WTC11 (cell line): ENCODE data around the gene HPCA. TPM values are rescaled to one million over a fixed set of nuclear protein-coding genes. Genes with fewer than 3 reads are reported as not detected.

Source experiments
- ATAC-seq: fragments of 200-7000 bp; cut with Tn5 transposase; 2 replicates; pipeline ENCODE4 v1.10.0; 2021; ENCODE audit warnings: mild to moderate bottlenecking, moderate library complexity
- CTCF ChIA-PET: fragments of 300-600 bp; sonication (Branson Sonifier 250); formaldehyde crosslinking; loops from one replicate; lab custom pipeline; 2021; ENCODE audit warnings: antibody characterized with exemption; lab: Charles Lee
- POLR2A ChIA-PET: fragments of 350-600 bp; sonication (Branson Sonifier 250); formaldehyde crosslinking; loops from one replicate; lab custom pipeline; 2021; ENCODE audit warnings: antibody characterized with exemption; lab: Charles Lee
- DNase-seq: peaks from one replicate; pipeline ENCODE4 v3.0.0; 2021; ENCODE audit warnings: low spot score
- H3K27ac Mint-ChIP-seq: 2 replicates; pipeline ENCODE4 v1.8.0; 2021; ENCODE audit warnings: mixed read lengths
- H3K27me3 Mint-ChIP-seq: 2 replicates; pipeline ENCODE4 v1.8.0; 2021; ENCODE audit warnings: low read depth, mild to moderate bottlenecking, moderate library complexity, mixed read lengths
- H3K36me3 Mint-ChIP-seq: 2 replicates; pipeline ENCODE4 v1.8.0; 2021; ENCODE audit warnings: mixed read lengths
- H3K4me1 Mint-ChIP-seq: 2 replicates; pipeline ENCODE4 v1.8.0; 2022; ENCODE audit warnings: mixed read lengths
- H3K4me3 Mint-ChIP-seq: 2 replicates; pipeline ENCODE4 v1.8.0; 2021; ENCODE audit warnings: mild to moderate bottlenecking, moderate library complexity, mixed read lengths
- H3K9me3 Mint-ChIP-seq: 2 replicates; pipeline ENCODE4 v1.8.0; 2021; ENCODE audit warnings: mixed read lengths
- ATF2 ChIP-seq: sonication (generic); formaldehyde crosslinking; IDR thresholded peaks from 2 replicates; pipeline ENCODE4 v1.8.1; 2022; ENCODE audit warnings: low read depth, missing genetic modification reagents, borderline replicate concordance
- CDX4 ChIP-seq: fragments of 250-450 bp; sonication (Bioruptor Pico); IDR thresholded peaks from 2 replicates; pipeline ENCODE4 v1.9.0; 2021; ENCODE audit warnings: moderate library complexity, mild to moderate bottlenecking, inconsistent platforms, borderline replicate concordance
- E2F4 ChIP-seq: sonication (generic); formaldehyde crosslinking; IDR thresholded peaks from 2 replicates; pipeline ENCODE4 v1.8.1; 2022; ENCODE audit warnings: low read depth, mild to moderate bottlenecking, moderate library complexity, missing genetic modification reagents, borderline replicate concordance
- ESRRA ChIP-seq: sonication (generic); formaldehyde crosslinking; IDR thresholded peaks from 2 replicates; pipeline ENCODE4 v1.8.1; 2022; ENCODE audit warnings: mild to moderate bottlenecking, missing genetic modification reagents, borderline replicate concordance
- FOXJ3 ChIP-seq: sonication (generic); formaldehyde crosslinking; IDR thresholded peaks from 2 replicates; pipeline ENCODE4 v1.9.0; 2021; ENCODE audit warnings: missing genetic modification reagents, mild to moderate bottlenecking, borderline replicate concordance
- FOXK1 ChIP-seq: sonication (generic); formaldehyde crosslinking; IDR thresholded peaks from 2 replicates; pipeline ENCODE4 v1.8.0; 2022; ENCODE audit warnings: mild to moderate bottlenecking, moderate library complexity, missing genetic modification reagents
- GTF2I ChIP-seq: fragments of 250-450 bp; sonication (Bioruptor Pico); conservative IDR thresholded peaks from 2 replicates; pipeline ENCODE4 v1.4.0; 2021; ENCODE audit warnings: mild to moderate bottlenecking
- JAZF1 ChIP-seq: fragments of 250-450 bp; sonication (Bioruptor Pico); IDR thresholded peaks from 2 replicates; pipeline ENCODE4 v1.9.0; 2021; ENCODE audit warnings: moderate library complexity, mild to moderate bottlenecking, inconsistent platforms
- JUN ChIP-seq: sonication (generic); formaldehyde crosslinking; IDR thresholded peaks from 2 replicates; pipeline ENCODE4 v1.8.0; 2023; ENCODE audit warnings: mild to moderate bottlenecking, missing genetic modification reagents
- SMAD3 ChIP-seq: sonication (generic); formaldehyde crosslinking; IDR thresholded peaks from 2 replicates; pipeline ENCODE4 v1.8.0; 2022; ENCODE audit warnings: missing genetic modification reagents, mild to moderate bottlenecking, borderline replicate concordance
- SMAD4 ChIP-seq: sonication (generic); formaldehyde crosslinking; IDR thresholded peaks from 2 replicates; pipeline ENCODE4 v1.8.0; 2022; ENCODE audit warnings: mild to moderate bottlenecking, missing genetic modification reagents
- SOX15 ChIP-seq: fragments of 250-450 bp; sonication (Bioruptor Pico); IDR thresholded peaks from 2 replicates; pipeline ENCODE4 v1.9.0; 2021; ENCODE audit warnings: mild to moderate bottlenecking
- ZNF232 ChIP-seq: sonication (generic); formaldehyde crosslinking; IDR thresholded peaks from 2 replicates; pipeline ENCODE4 v1.8.0; 2022; ENCODE audit warnings: mild to moderate bottlenecking, missing genetic modification reagents
- ZNF317 ChIP-seq: sonication (generic); formaldehyde crosslinking; IDR thresholded peaks from 2 replicates; pipeline ENCODE4 v1.8.1; 2023; ENCODE audit warnings: low read depth, mild to moderate bottlenecking, moderate library complexity, missing genetic modification reagents, borderline replicate concordance
- total RNA-seq: library from RNA; stranded (reverse); gene quantifications from 3 replicates; pipeline ENCODE4 v1.2.3, GENCODE V29; 2021
- TF ChIP-seq, protein P1 (sequence below): fragments of 250-450 bp; sonication (Bioruptor Pico); IDR thresholded peaks from 2 replicates; pipeline ENCODE4 v1.9.0; 2021; ENCODE audit warnings: mild to moderate bottlenecking, borderline replicate concordance
- TF ChIP-seq, protein P2 (sequence below): sonication (generic); formaldehyde crosslinking; IDR thresholded peaks from 2 replicates; pipeline ENCODE4 v1.8.1; 2023; ENCODE audit warnings: mild to moderate bottlenecking, missing genetic modification reagents, borderline replicate concordance

HPCA gene
- total RNA-seq, 1 experiment from 2014 or later, result 1.9 TPM

GRCh38 chr1:32926562-32926961 is 40.3 kb downstream of the HPCA start (continued):
- TF ChIP-seq, protein P1, sequence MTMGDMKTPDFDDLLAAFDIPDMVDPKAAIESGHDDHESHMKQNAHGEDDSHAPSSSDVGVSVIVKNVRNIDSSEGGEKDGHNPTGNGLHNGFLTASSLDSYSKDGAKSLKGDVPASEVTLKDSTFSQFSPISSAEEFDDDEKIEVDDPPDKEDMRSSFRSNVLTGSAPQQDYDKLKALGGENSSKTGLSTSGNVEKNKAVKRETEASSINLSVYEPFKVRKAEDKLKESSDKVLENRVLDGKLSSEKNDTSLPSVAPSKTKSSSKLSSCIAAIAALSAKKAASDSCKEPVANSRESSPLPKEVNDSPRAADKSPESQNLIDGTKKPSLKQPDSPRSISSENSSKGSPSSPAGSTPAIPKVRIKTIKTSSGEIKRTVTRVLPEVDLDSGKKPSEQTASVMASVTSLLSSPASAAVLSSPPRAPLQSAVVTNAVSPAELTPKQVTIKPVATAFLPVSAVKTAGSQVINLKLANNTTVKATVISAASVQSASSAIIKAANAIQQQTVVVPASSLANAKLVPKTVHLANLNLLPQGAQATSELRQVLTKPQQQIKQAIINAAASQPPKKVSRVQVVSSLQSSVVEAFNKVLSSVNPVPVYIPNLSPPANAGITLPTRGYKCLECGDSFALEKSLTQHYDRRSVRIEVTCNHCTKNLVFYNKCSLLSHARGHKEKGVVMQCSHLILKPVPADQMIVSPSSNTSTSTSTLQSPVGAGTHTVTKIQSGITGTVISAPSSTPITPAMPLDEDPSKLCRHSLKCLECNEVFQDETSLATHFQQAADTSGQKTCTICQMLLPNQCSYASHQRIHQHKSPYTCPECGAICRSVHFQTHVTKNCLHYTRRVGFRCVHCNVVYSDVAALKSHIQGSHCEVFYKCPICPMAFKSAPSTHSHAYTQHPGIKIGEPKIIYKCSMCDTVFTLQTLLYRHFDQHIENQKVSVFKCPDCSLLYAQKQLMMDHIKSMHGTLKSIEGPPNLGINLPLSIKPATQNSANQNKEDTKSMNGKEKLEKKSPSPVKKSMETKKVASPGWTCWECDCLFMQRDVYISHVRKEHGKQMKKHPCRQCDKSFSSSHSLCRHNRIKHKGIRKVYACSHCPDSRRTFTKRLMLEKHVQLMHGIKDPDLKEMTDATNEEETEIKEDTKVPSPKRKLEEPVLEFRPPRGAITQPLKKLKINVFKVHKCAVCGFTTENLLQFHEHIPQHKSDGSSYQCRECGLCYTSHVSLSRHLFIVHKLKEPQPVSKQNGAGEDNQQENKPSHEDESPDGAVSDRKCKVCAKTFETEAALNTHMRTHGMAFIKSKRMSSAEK (CRISPR knock-in tag), result no peak
- TF ChIP-seq SOX15 (CRISPR knock-in tag) (no peak), FOXJ3 (CRISPR knock-in tag) (no peak), CDX4 (no peak)

DNA sequence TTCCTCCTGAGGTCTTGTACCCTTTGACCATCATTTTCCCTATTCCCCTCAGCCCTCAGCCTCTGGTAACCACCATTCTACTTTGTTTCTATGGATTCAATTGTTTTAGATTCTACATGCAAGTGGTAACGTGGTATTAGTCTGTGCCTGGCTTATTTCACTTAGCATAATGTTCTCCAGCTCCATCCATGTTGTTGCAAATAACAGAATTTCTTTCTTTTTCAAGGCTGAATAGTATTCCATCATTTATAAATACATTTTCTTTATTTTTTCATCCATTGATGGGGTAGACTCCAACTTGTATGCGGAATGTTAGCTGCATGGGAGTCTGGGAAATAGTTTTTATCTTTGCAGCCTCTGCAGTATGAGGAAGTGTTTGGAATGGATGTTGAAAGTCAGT is 41.1 kb downstream of the HPCA start:
- Mint-ChIP-seq H3K9me3 (no peaks in the 10 kb centered on the region), H3K36me3 (no peaks in the 10 kb centered on the region), H3K4me1 (peaks cover 21% of the 10 kb centered on the region), H3K27me3 (peaks cover 69% of the 10 kb centered on the region), H3K4me3 (no peak overlapping the region), H3K27ac (no peak overlapping the region)
- no peak for DNase-seq
- TF ChIP-seq, protein P2, sequence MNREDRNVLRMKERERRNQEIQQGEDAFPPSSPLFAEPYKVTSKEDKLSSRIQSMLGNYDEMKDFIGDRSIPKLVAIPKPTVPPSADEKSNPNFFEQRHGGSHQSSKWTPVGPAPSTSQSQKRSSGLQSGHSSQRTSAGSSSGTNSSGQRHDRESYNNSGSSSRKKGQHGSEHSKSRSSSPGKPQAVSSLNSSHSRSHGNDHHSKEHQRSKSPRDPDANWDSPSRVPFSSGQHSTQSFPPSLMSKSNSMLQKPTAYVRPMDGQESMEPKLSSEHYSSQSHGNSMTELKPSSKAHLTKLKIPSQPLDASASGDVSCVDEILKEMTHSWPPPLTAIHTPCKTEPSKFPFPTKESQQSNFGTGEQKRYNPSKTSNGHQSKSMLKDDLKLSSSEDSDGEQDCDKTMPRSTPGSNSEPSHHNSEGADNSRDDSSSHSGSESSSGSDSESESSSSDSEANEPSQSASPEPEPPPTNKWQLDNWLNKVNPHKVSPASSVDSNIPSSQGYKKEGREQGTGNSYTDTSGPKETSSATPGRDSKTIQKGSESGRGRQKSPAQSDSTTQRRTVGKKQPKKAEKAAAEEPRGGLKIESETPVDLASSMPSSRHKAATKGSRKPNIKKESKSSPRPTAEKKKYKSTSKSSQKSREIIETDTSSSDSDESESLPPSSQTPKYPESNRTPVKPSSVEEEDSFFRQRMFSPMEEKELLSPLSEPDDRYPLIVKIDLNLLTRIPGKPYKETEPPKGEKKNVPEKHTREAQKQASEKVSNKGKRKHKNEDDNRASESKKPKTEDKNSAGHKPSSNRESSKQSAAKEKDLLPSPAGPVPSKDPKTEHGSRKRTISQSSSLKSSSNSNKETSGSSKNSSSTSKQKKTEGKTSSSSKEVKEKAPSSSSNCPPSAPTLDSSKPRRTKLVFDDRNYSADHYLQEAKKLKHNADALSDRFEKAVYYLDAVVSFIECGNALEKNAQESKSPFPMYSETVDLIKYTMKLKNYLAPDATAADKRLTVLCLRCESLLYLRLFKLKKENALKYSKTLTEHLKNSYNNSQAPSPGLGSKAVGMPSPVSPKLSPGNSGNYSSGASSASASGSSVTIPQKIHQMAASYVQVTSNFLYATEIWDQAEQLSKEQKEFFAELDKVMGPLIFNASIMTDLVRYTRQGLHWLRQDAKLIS, result no peak
- no peak for TF ChIP-seq SMAD4 (CRISPR knock-in tag)
- TF ChIP-seq GTF2I (CRISPR knock-in tag), result no peak
- ChIA-PET POLR2A (interaction anchor here (0.6 kb wide), 1 partner anchor 151 kb away, joined by 3 read pairs; no protein-coding TSS in a partner anchor), CTCF (interaction anchor here (3.7 kb wide), 1 partner anchor 158 kb away, joined by 29 read pairs; no protein-coding TSS in a partner anchor)
- ATAC-seq, result no peak

DNA sequence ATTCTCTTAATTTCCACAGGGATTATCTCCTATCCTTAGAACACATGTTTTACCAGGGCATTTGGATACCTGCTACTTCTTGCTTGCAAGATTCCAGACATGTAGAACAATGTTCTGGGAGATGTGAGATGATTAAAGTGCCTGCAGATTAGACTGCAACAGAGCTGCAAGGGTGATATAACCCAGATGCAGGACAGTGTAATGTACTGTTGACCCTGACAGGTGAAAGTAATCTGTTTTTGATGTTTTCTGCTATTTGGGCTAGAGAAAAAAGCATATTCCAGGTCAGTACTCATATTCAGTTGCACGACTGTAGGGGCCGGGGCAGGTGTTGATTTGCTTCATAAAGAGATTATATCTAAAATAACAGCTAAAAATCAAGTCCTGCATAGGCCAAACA is 42.0 kb downstream of the HPCA start:
- Mint-ChIP-seq H3K36me3 (no peaks in the 10 kb centered on the region), H3K4me3 (no peak overlapping the region), H3K9me3 (no peaks in the 10 kb centered on the region), H3K27ac (no peak overlapping the region)
- POLR2A ChIA-PET, result no interaction called here
- DNase-seq, result no peak
- no peak for ATAC-seq
- CTCF ChIA-PET, result no interaction called here
- TF ChIP-seq E2F4 (CRISPR knock-in tag), result no peak
- no peak for TF ChIP-seq ESRRA (CRISPR knock-in tag)
- TF ChIP-seq ZNF317, result no peak
- no peak for TF ChIP-seq SMAD3 (CRISPR knock-in tag)
- TF ChIP-seq ATF2 (CRISPR knock-in tag), result no peak
- no peak for TF ChIP-seq JUN (CRISPR knock-in tag)
- TF ChIP-seq ZNF232 (CRISPR knock-in tag), result no peak
- TF ChIP-seq JAZF1 (CRISPR knock-in tag), result no peak
- TF ChIP-seq FOXK1 (CRISPR knock-in tag), result no peak
- TF ChIP-seq, all 79 proteins: peak for 0
- H3K27me3 Mint-ChIP-seq, result peaks cover 60% of the 10 kb centered on the region
- H3K4me1 Mint-ChIP-seq, result peaks cover 21% of the 10 kb centered on the region
